Stimulated activated CD4-positive, alpha-beta T cell treated with anti-CD3 and anti-CD28 coated beads, Interleukin-12 subunit alpha, Interleukin-12 subunit beta, amount 100 ng/mL, for 48 hours (primary cell): ENCODE results near the gene ATN1.
A peak's percentile ranks its signal among the peaks of the same experiment; 100 is the strongest.
"Not testable (repeated sequence)": the region's sequence is repeated elsewhere in the genome, so short reads cannot be mapped to it uniquely, and the experiment has no call there.

ENCODE experiments used
- DNase-seq, 3 donors: peaks; one replicate each; pipeline ENCODE4 v3.0.0-alpha.2; 2020; ENCODE audit warnings: low read depth in 2 of 3, low spot score in 1 of 3

The ATN1 gene

GRCh38 chr12:6927379-6928021 is at the start of gene ATN1:
Gene ATN1, plus strand, starts transcription at chr12:6927959. Its CDS starts 6,043 bp downstream, at chr12:6934002.
- DNase-seq, result no peak

GRCh38 chr12:6879824-6880223 is 47.9 kb upstream of the ATN1 start:
- not testable (repeated sequence) for DNase-seq

- no peak for DNase-seq
Observed at GRCh38 chr12:6883252-6883651, 44.5 kb upstream of the ATN1 start.

- no peak for DNase-seq
Observed at GRCh38 chr12:6883683-6884082, 44.1 kb upstream of the ATN1 start.

GRCh38 chr12:6884539-6884938 is 43.2 kb upstream of the ATN1 start:
- DNase-seq, result no peak

GRCh38 chr12:6886206-6886999 is 41.4 kb upstream of the ATN1 start:
- not testable (repeated sequence) for DNase-seq

GRCh38 chr12:6887460-6887859 is 40.3 kb upstream of the ATN1 start:
- no peak for DNase-seq

GRCh38 chr12:6888360-6888759 is 39.4 kb upstream of the ATN1 start:
- DNase-seq, result no peak

GRCh38 chr12:6888794-6889193 is 39.0 kb upstream of the ATN1 start:
- DNase-seq, result not testable (repeated sequence)

GRCh38 chr12:6889775-6890573 is 37.8 kb upstream of the ATN1 start:
- DNase-seq, result not testable (repeated sequence)

GRCh38 chr12:6890789-6891645 is 36.7 kb upstream of the ATN1 start:
- peak; percentile 97 to 100 (median 98) for DNase-seq

GRCh38 chr12:6891646-6892001 is 36.1 kb upstream of the ATN1 start:
- DNase-seq, result no peak

- DNase-seq, result not testable (repeated sequence)
Observed at GRCh38 chr12:6892683-6893082, 35.1 kb upstream of the ATN1 start.

- DNase-seq, result no peak
Observed at GRCh38 chr12:6894321-6894720, 33.4 kb upstream of the ATN1 start.

- no peak for DNase-seq
Observed at GRCh38 chr12:6896846-6897435, 30.8 kb upstream of the ATN1 start.

GRCh38 chr12:6899427-6899826 is 28.3 kb upstream of the ATN1 start:
- no peak for DNase-seq

- DNase-seq, result no peak
Observed at GRCh38 chr12:6899837-6900519, 27.8 kb upstream of the ATN1 start.

GRCh38 chr12:6902448-6902847 is 25.3 kb upstream of the ATN1 start:
- no peak for DNase-seq

- DNase-seq, result no peak
Observed at GRCh38 chr12:6903722-6904121, 24.0 kb upstream of the ATN1 start.
